HepG2 (cell line): ENCODE results near the gene C1orf159. TPM values are rescaled to one million over a fixed set of nuclear protein-coding genes. Genes with fewer than 3 reads are reported as not detected.

ENCODE experiments used
- ATAC-seq: fragments of 200-7000 bp; cut with Tn5 transposase; 3 replicates; pipeline ENCODE4 v1.9.1; 2020; ENCODE audit warnings: mild to moderate bottlenecking, moderate library complexity
- BruUV-seq: library from RNA; stranded (reverse); fragments of 400-500 nt; replicated peaks from 2 replicates; lab custom pipeline; 2021; lab: Mats Ljungman, UMichigan
- CTCF ChIA-PET: fragments of 300-600 bp; formaldehyde crosslinking; extraction: SDS; loops from one replicate; lab custom pipeline; 2021; ENCODE audit warnings: low total read pairs, inconsistent platforms, low intra/inter-chr PET ratio; lab: Yijun Ruan, JAX
- POLR2A ChIA-PET: fragments of 350-600 bp; sonication (Branson Sonifier 250); formaldehyde crosslinking; loops from one replicate; lab custom pipeline; 2020; ENCODE audit warnings: antibody characterized with exemption, inconsistent platforms; lab: Yijun Ruan, JAX
- DNase-seq: peaks from one replicate; pipeline ENCODE4 v3.0.0-alpha.2; 2015; ENCODE audit warnings: low spot score
- FAIRE-seq: peaks from 3 replicates; lab custom pipeline; 2011; peaks lifted over from hg19 to GRCh38; lab: Jason Lieb, UNC
- H2AFZ ChIP-seq: one replicate; pipeline ENCODE4 v1.6.1; 2011; ENCODE audit warnings: low read length, inconsistent platforms
- H3K27ac ChIP-seq: fragments of 300-600 bp; 3 replicates; pipeline ENCODE4 v1.8.0; 2011; ENCODE audit warnings: mixed run types, mild to moderate bottlenecking, mixed read lengths, low read length, inconsistent platforms; ENCODE audit not compliant: insufficient read depth; ENCODE audit errors: extremely low read length
- H3K27me3 ChIP-seq, 2 experiments: fragments of 200-600 bp in 1 of 2; 2 replicates in 1 of 2; 3 replicates in 1 of 2; pipeline versions ENCODE4 v1.6.0 to v1.8.0; 2011; ENCODE audit warnings: low read length in 2 of 2, mild to moderate bottlenecking in 2 of 2, moderate library complexity in 2 of 2, inconsistent platforms in 1 of 2; ENCODE audit not compliant: insufficient read depth in 2 of 2, control insufficient read depth in 1 of 2
- H3K36me3 ChIP-seq, 2 experiments: fragments of 200-600 bp in 1 of 2; replicated peaks in 1 of 2; 2 replicates in 1 of 2; 3 replicates in 1 of 2; pipeline versions ENCODE4 v1.5.1 to v1.8.0; 2011; ENCODE audit warnings: low read length in 2 of 2, inconsistent platforms in 1 of 2; ENCODE audit not compliant: insufficient read depth in 2 of 2, control insufficient read depth in 1 of 2
- H3K4me1 ChIP-seq: 2 replicates; pipeline ENCODE4 v1.5.1; 2012; ENCODE audit warnings: low read length, inconsistent platforms; ENCODE audit not compliant: insufficient read depth
- H3K4me2 ChIP-seq: 2 replicates; pipeline ENCODE4 v1.6.0; 2011; ENCODE audit warnings: low read depth, low read length, inconsistent platforms
- H3K4me3 ChIP-seq, 3 experiments: fragments of 200-600 bp in 1 of 3; sonication (generic), shearing (Covaris generic) in 1 of 3; replicated peaks in 1 of 3; 2 replicates each; pipeline ENCODE4 v1.5.1; 2011 to 2016; ENCODE audit warnings: low read length in 3 of 3, inconsistent platforms in 2 of 3, low read depth in 2 of 3, mild to moderate bottlenecking in 2 of 3, control low read depth in 1 of 3, mixed read lengths in 1 of 3; ENCODE audit not compliant: insufficient read depth in 1 of 3
- H3K79me2 ChIP-seq: one replicate; pipeline ENCODE4 v1.6.1; 2011; ENCODE audit warnings: low read length, inconsistent platforms; ENCODE audit not compliant: insufficient read depth
- H3K9ac ChIP-seq: 2 replicates; pipeline ENCODE4 v1.6.0; 2011; ENCODE audit warnings: mild to moderate bottlenecking, low read depth, low read length, inconsistent platforms; ENCODE audit not compliant: insufficient read depth
- H3K9me3 ChIP-seq: 2 replicates; pipeline ENCODE4 v1.5.1; 2012; ENCODE audit warnings: mild to moderate bottlenecking, low read length
- H4K20me1 ChIP-seq: 2 replicates; pipeline ENCODE4 v1.6.0; 2011; ENCODE audit warnings: inconsistent platforms, mild to moderate bottlenecking, low read length, moderate library complexity; ENCODE audit not compliant: insufficient read depth
- DMTF1 ChIP-seq: sonication (generic); formaldehyde crosslinking; IDR thresholded peaks from 2 replicates; pipeline ENCODE4 v1.4.0; 2020; ENCODE audit warnings: mild to moderate bottlenecking, missing genetic modification reagents
- HMGA1 ChIP-seq: sonication (generic); formaldehyde crosslinking; conservative IDR thresholded peaks from 2 replicates; pipeline ENCODE4 v1.4.0; 2020; ENCODE audit warnings: missing genetic modification reagents
- SIN3B ChIP-seq: fragments of 150-350 bp; IDR thresholded peaks from 2 replicates; pipeline ENCODE4 v1.6.1; 2014; ENCODE audit warnings: low read length
- SSRP1 ChIP-seq: IDR thresholded peaks from 2 replicates; pipeline ENCODE4 v1.6.1; 2016; ENCODE audit warnings: control low read depth
- STAG1 ChIP-seq: sonication (generic); formaldehyde crosslinking; IDR thresholded peaks from 2 replicates; pipeline ENCODE4 v1.4.0; 2020; ENCODE audit warnings: missing genetic modification reagents
- TAF15 ChIP-seq: fragments of 200-400 bp; formaldehyde crosslinking; IDR thresholded peaks from one replicate; pipeline ENCODE4 v1.6.1; 2018; ENCODE audit warnings: mild to moderate bottlenecking, low read depth, low read length; ENCODE audit not compliant: poor library complexity, severe bottlenecking
- ZNF18 ChIP-seq: sonication (generic); formaldehyde crosslinking; IDR thresholded peaks from 2 replicates; pipeline ENCODE4 v1.8.0; 2022; ENCODE audit warnings: mild to moderate bottlenecking, missing genetic modification reagents; ENCODE audit not compliant: insufficient replicate concordance
- ZNF33A ChIP-seq: sonication (generic); formaldehyde crosslinking; IDR thresholded peaks from 2 replicates; pipeline ENCODE4 v1.5.1; 2020; ENCODE audit warnings: missing genetic modification reagents, mild to moderate bottlenecking, moderate library complexity, borderline replicate concordance
- ZNF343 ChIP-seq: sonication (generic); formaldehyde crosslinking; IDR thresholded peaks from 2 replicates; pipeline ENCODE4 v1.4.0; 2020; ENCODE audit warnings: mild to moderate bottlenecking, missing genetic modification reagents
- ZNF629 ChIP-seq: sonication (generic); formaldehyde crosslinking; conservative IDR thresholded peaks from 2 replicates; pipeline ENCODE4 v1.5.0; 2020; ENCODE audit warnings: missing genetic modification reagents
- WGBS: methylation state at CpG from one replicate; pipeline ENCODE4 v1.1.6; 2017; ENCODE audit warnings: low lambda C conversion rate; 5-methylcytosine and 5-hydroxymethylcytosine counted together
- in situ Hi-C: cut with HindIII; loops from 2 replicates; pipeline ENCODE4 v1.10.0; 2017; ENCODE audit warnings: low pct_unique_long_range_greater_than_20kb; ENCODE audit not compliant: extremely low pct_ligation_motif_present
- intact Hi-C: fragments of 100-400 bp; cut with micrococcal nuclease; formaldehyde crosslinking; loops from one replicate; pipeline ENCODE4 v1.10.0; 2022; ENCODE audit not compliant: unreplicated experiment
- polyA plus RNA-seq, 8 experiments: library from polyadenylated mRNA; depleted of rRNA in 3 of 8; stranded (reverse) in 7 of 8; unstranded in 1 of 8; fragments of >200 nt; fragmentation: Illumina TruSeq in 4 of 8; extraction: Trizol in 4 of 8; gene quantifications; 2 replicates each; pipeline versions ENCODE4 v1.2.1 to v1.2.3, GENCODE V29; 2011 to 2016; ENCODE audit warnings: low read depth in 4 of 8, missing spikeins in 1 of 8, mixed read lengths in 1 of 8; ENCODE audit not compliant: insufficient read depth in 1 of 8
- total RNA-seq, 5 experiments: library from RNA; depleted of rRNA; stranded (reverse); fragments of >200 nt; fragmentation: Illumina TruSeq; extraction: Trizol; gene quantifications; 2 replicates each; pipeline ENCODE4 v1.2.3, GENCODE V29; 2016; ENCODE audit warnings: low read depth in 1 of 5
- TF ChIP-seq, protein P1 (sequence below): IDR thresholded peaks from 2 replicates; pipeline ENCODE4 v1.4.0; 2020; ENCODE audit warnings: mild to moderate bottlenecking, missing genetic modification reagents
- TF ChIP-seq, protein P2 (sequence below): sonication (generic); formaldehyde crosslinking; IDR thresholded peaks from 2 replicates; pipeline ENCODE4 v1.9.0; 2021; ENCODE audit warnings: missing genetic modification reagents, mild to moderate bottlenecking, borderline replicate concordance
- TF ChIP-seq, protein P3 (sequence below): sonication (generic); formaldehyde crosslinking; IDR thresholded peaks from 2 replicates; pipeline ENCODE4 v1.4.0; 2020; ENCODE audit warnings: missing genetic modification reagents

Gene C1orf159
- total and polyA plus RNA-seq, 2 of the 13 experiments (the other 11 are each of a cell fraction or from before 2014, with no cell fraction given) = 3.8 to 6.7 TPM

- TF ChIP-seq ZNF629 (CRISPR knock-in tag) (no peak), ZNF343 (CRISPR knock-in tag) (no peak), SIN3B (no peak), STAG1 (no peak), TAF15 (no peak)
- TF ChIP-seq, protein P1, sequence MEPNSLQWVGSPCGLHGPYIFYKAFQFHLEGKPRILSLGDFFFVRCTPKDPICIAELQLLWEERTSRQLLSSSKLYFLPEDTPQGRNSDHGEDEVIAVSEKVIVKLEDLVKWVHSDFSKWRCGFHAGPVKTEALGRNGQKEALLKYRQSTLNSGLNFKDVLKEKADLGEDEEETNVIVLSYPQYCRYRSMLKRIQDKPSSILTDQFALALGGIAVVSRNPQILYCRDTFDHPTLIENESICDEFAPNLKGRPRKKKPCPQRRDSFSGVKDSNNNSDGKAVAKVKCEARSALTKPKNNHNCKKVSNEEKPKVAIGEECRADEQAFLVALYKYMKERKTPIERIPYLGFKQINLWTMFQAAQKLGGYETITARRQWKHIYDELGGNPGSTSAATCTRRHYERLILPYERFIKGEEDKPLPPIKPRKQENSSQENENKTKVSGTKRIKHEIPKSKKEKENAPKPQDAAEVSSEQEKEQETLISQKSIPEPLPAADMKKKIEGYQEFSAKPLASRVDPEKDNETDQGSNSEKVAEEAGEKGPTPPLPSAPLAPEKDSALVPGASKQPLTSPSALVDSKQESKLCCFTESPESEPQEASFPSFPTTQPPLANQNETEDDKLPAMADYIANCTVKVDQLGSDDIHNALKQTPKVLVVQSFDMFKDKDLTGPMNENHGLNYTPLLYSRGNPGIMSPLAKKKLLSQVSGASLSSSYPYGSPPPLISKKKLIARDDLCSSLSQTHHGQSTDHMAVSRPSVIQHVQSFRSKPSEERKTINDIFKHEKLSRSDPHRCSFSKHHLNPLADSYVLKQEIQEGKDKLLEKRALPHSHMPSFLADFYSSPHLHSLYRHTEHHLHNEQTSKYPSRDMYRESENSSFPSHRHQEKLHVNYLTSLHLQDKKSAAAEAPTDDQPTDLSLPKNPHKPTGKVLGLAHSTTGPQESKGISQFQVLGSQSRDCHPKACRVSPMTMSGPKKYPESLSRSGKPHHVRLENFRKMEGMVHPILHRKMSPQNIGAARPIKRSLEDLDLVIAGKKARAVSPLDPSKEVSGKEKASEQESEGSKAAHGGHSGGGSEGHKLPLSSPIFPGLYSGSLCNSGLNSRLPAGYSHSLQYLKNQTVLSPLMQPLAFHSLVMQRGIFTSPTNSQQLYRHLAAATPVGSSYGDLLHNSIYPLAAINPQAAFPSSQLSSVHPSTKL (CRISPR knock-in tag) = no peak
- TF ChIP-seq, protein P2, sequence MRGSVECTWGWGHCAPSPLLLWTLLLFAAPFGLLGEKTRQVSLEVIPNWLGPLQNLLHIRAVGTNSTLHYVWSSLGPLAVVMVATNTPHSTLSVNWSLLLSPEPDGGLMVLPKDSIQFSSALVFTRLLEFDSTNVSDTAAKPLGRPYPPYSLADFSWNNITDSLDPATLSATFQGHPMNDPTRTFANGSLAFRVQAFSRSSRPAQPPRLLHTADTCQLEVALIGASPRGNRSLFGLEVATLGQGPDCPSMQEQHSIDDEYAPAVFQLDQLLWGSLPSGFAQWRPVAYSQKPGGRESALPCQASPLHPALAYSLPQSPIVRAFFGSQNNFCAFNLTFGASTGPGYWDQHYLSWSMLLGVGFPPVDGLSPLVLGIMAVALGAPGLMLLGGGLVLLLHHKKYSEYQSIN (CRISPR knock-in tag) = no peak
Observed at GRCh38 chr1:1115136-1115785, 628 bp downstream of the C1orf159 start (continued).

DNA sequence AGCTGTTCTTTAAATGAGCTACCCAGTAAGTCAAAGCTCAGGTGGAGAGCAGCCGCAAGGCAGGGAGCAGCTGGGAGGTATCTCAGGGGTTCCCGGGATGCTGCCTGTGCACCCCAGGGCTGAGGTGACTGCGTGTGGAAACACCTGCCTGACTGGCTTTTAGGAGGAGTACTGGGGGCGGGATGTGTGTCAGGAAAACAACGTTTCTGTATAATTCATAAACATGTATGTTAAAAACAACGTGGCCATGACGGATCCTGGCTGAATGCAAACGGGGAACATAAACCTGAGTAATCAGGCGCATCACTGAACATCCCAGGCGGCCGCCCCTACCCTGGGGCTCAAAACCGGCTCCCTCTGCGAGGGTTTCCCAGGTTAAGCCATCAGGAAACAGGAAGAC is 1.5 kb downstream of the C1orf159 start:
- Histone ChIP-seq H3K27me3 (peaks cover 7 to 23% of the 10 kb centered on the region in 2 experiments; a peak in 4 of 5 replicates), H3K79me2 (peaks cover 6% of the 10 kb centered on the region), H3K4me3 (no peak overlapping the region; a peak in 1 of 6 replicates), H3K4me1 (peaks cover 23% of the 10 kb centered on the region), H3K36me3 (peaks cover 5 to 7% of the 10 kb centered on the region in 2 experiments; a peak in 3 of 5 replicates), H3K9ac (no peak overlapping the region), H2AFZ (no peak overlapping the region), H3K9me3 (peaks cover 10% of the 10 kb centered on the region), H3K4me2 (peak overlapping the region; percentile 70; the same call in 1 of the 2 replicates), H3K27ac (no peak overlapping the region), H4K20me1 (no peaks in the 10 kb centered on the region)
- in situ Hi-C loops (no loop called here), intact Hi-C loops (no loop called here)
- CTCF ChIA-PET = no interaction called here
- WGBS = 95% methylated on average over 13 of the region's 13 CpGs
- FAIRE-seq (no peak), ATAC-seq (no peak), DNase-seq (no peak)
- POLR2A ChIA-PET = no interaction called here
- BruUV-seq = no TSS peak
- TF ChIP-seq ZNF33A (CRISPR knock-in tag) (no peak), SSRP1 (CRISPR knock-in tag) (no peak), HMGA1 (no peak), DMTF1 (CRISPR knock-in tag) (no peak), ZNF18 (CRISPR knock-in tag) (no peak)
- TF ChIP-seq, protein P3, sequence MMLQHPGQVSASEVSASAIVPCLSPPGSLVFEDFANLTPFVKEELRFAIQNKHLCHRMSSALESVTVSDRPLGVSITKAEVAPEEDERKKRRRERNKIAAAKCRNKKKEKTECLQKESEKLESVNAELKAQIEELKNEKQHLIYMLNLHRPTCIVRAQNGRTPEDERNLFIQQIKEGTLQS (CRISPR knock-in tag) = no peak
